Measurements from ENCODE around the gene CCR2. TPM values are rescaled to one million over a fixed set of nuclear protein-coding genes. Genes with fewer than 3 reads are reported as not detected.

Gene CCR2
- total and polyA plus RNA-seq, 2 of the 4 experiments (the other 2 are of a cell fraction) = not detected

DNA sequence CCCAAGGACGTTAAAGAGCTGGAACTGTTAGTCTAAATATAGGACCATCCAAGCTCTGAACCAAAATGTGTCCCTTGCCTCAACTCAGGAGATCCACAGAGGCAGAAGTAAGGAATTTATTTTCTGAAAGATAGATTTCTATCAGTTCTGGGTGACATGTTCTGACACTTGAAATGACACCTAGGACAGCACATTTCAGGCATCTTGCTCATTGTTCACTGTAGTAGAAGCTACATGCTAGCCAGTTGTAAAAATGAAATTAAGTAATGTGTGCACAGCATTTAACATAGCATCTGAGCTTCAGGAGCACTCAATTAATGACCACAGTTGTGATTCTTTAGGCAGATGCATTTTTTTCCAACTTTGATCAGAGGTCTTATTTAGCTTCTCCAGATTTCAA is 567 bp downstream of the CCR2 start:
- H3K79me1 ChIP-seq (ENCODE audit: low read depth in 1 of 2, low read length in 2 of 2) = no peaks in the 10 kb centered on the region
- ChIA-PET CTCF (interaction anchor here (0.5 kb wide), 1 partner anchor 276 kb away, joined by 3 read pairs; no protein-coding TSS in a partner anchor), POLR2A (ENCODE audit: unreplicated experiment) (no interaction called here)
- TF ChIP-seq SMC3 (IDR thresholded peaks at IDR 0.05; ENCODE audit: low read depth, low read length) (no peak), FOS (IDR thresholded peaks at IDR 0.05; ENCODE audit: low read depth, low read length) (no peak), NFE2L2 (IDR thresholded peaks at IDR 0.05; ENCODE audit: low read depth, low read length) (no peak), RCOR1 (IDR thresholded peaks at IDR 0.05; ENCODE audit: insufficient replicate concordance, low read length) (no peak)
- no CpG with 5 or more reads among the region's 1 CpG for WGBS, 2 experiments (ENCODE audit: extremely low coverage in 2 of 2, insufficient read length in 1 of 2)
- H4K20me1 ChIP-seq (ENCODE audit: insufficient read depth, low read length) = no peaks in the 10 kb centered on the region
- in situ Hi-C loops (cut with MboI; ENCODE audit: low sequenced_read_pairs) (no loop called here), intact Hi-C loops (cut with micrococcal nuclease) (no loop called here), dilution Hi-C loops (cut with HindIII; ENCODE audit: low sequenced_read_pairs, unreplicated experiment) (no loop called here)
- no peak overlapping the region for H4K5ac ChIP-seq (ENCODE audit: low read depth, low read length)
- ATAC-seq (ENCODE audit: low read depth) (no peak), DNase-seq (no peak)
- no peak overlapping the region for H3K4me2 ChIP-seq (ENCODE audit: low read depth, low read length)
- H2AFZ ChIP-seq (replicated peaks; ENCODE audit: low read length, poor library complexity) = no peak overlapping the region
- no peak overlapping the region for H4K91ac ChIP-seq (ENCODE audit: insufficient read depth, low read depth, low read length)
- H3K4me1 ChIP-seq (ENCODE audit: control insufficient read depth, insufficient read depth, low read length) = no peaks in the 10 kb centered on the region
- no peak overlapping the region for H2AK5ac ChIP-seq (ENCODE audit: low read depth, low read length)
- H3K9me3 ChIP-seq (ENCODE audit: control insufficient read depth, insufficient read depth, low read length) = no peaks in the 10 kb centered on the region
- no peaks in the 10 kb centered on the region for H3K9me1 ChIP-seq (ENCODE audit: insufficient read depth, low read length)
- no peak overlapping the region for H3K9ac ChIP-seq (ENCODE audit: low read depth, low read length)
- no peak overlapping the region for H2BK15ac ChIP-seq (ENCODE audit: low read depth, low read length)
- no peak overlapping the region for H3K27ac ChIP-seq (ENCODE audit: insufficient read depth, low read length)
- no peak overlapping the region for H2BK20ac ChIP-seq (ENCODE audit: low read depth, low read length)
- H2BK120ac ChIP-seq (ENCODE audit: low read depth, low read length) = no peak overlapping the region
- H3K23ac ChIP-seq (ENCODE audit: low read depth, low read length) = no peak overlapping the region
- BruUV-seq (replicated peaks) = no TSS peak
- H3K36me3 ChIP-seq (ENCODE audit: control insufficient read depth, insufficient read depth, low read length) = no peaks in the 10 kb centered on the region
- H3K14ac ChIP-seq (replicated peaks; ENCODE audit: low read depth, low read length) = no peak overlapping the region
- no peak overlapping the region for H3K18ac ChIP-seq (ENCODE audit: low read depth, low read length)
- H3K27me3 ChIP-seq (ENCODE audit: control insufficient read depth, insufficient read depth, low read length) = peaks cover 47% of the 10 kb centered on the region
- no peak overlapping the region for H3K4me3 ChIP-seq (ENCODE audit: insufficient read depth, low read depth, low read length)
- no peak overlapping the region for H2BK5ac ChIP-seq (ENCODE audit: low read depth, low read length, poor library complexity, severe bottlenecking)
- no peak overlapping the region for H3K56ac ChIP-seq (ENCODE audit: extremely low read depth, insufficient read depth, low read length)
- H3K4ac ChIP-seq (ENCODE audit: low read depth, low read length) = no peak overlapping the region
- H4K8ac ChIP-seq (ENCODE audit: low read depth in 2 of 2, low read length in 2 of 2) = no peak overlapping the region
- H2AK9ac ChIP-seq (replicated peaks; ENCODE audit: low read depth, low read length, poor library complexity) = no peak overlapping the region
